CD4-positive, alpha-beta T cell treated with Interleukin-4 for 1 hour (primary cell): ENCODE data around the gene ISCA2.

Source experiments
- DNase-seq, 2 donors: peaks; one replicate each; pipeline ENCODE4 v3.0.0-alpha.2; 2020 to 2022

ISCA2 gene

DNA sequence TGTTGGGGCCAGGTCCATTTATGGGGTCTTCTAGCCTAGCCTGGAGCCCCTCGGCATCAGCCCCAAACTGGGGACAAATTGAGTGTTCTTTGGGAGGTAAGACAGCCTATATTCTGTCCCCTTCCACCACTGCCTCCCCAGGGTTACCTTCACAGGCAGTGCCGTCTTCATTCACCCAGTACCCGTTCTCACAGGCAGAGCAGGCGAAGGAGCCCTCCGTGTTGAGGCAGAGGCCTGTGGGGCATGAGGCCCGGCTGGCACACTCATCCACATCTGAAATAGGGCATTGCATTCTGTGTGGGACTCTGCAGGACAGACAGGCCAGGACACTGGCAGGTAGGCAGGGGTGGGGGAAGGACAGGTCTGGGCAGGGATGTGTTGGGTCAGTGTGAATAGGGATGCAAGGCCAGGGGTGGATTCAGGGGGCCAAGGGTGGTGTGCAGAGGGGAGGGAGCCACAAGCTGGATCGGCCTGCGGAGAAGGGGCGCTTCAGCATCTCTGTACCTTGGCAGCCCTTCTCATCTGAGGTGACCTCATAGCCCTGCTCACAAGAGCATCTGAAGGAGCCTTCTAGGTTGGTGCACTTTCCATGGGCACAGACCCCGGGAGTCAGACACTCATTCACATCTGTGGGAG is 16.1 kb downstream of the ISCA2 start:
- DNase-seq: no peak

DNA sequence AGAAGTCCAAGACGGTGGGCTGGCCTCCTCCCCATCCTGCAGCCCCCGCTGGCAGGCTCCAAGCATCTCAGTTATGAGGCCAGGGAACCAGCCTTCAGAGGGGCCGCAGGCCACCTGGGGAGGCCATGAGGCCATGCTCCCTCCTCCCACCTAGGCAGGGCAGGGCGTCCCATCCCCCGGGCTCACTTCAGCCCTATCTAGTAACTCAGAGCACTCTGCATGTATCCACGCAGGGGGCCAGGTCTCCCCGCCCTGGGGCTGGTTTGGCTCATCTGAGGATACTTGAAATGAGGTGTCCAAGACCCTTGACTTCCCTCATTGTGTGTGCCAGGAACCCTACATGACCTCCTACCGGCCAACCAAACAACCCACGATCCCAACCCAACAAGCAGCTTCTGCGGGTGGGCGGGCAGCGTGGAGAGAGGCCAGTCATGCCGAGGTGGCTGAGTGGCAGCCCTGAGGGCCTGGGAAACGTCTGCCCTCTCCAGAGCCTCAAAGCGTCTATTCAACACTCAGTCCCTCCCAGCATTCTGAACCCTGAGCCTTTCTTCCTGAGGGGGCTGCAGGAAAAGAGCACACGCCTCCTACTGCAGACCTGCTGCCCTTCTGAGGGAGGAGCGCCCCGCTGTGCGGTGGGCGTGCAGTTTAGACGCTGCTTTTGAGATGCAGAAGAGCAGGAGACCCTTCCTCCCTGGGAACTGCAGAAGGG is 16.8 kb downstream of the ISCA2 start:
- no peak for DNase-seq

DNA sequence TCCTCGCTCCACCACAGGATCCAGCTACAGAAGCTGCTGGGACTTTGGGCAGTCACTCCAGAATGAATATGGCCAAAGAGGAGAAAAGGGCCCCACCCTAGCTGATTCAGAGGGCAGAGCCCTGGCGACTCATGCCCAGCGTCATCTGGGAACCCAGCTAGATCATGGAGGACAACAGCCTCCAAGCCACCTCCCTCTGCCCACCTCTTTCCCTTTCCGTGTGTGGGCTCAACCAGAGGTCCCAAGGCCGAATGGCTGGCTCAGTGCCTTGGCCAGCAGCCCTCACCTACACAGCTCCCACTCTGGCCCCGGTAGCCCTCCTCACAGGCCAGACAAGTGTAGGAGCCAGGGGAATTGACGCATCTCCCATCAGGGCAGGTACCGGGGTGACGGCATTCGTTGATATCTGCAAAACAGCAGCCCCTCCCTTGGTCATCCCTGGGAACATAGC is 17.4 kb downstream of the ISCA2 start:
- DNase-seq: no peak

DNA sequence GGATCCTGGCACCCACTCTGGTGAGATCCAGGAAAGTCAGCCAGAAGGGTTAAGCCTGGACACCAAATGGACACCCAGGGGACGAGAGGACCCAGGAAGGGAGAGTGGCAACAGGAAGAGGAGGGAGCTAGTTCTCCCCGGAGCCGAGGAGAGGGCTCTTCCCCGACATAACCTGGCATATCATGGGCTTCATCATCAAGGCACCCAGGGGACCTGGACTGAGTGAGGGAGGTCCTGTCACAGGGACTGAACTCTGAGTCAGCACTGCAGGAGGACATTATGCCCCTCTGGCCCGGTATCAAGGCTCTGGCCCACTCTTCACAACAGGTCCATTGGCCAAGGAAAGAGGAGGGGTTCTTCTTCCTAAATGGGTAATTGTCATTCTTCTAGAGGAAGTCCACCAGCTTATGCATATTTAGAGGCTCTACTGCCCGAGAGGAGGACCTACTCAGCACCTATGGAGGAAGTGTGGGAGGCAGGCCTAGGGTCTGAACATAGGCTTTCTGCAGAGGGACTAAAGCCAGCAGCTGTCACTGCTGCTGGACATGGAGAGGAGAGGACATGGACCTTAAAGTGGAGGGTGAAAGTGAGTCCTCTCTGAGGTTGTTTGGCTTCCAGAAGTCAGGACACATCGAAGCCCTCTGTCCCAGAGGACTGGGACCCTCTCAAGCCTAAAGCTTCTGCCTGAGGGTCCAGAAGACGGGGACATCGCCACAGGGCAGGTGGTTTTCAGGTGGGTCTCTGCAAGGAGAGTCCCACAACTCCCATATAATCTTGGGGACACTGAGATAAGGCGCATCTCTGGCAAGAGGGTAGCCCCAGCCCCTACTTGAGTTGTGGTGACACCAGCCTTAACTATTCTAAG is 18.6 kb downstream of the ISCA2 start:
- DNase-seq: no peak

DNA sequence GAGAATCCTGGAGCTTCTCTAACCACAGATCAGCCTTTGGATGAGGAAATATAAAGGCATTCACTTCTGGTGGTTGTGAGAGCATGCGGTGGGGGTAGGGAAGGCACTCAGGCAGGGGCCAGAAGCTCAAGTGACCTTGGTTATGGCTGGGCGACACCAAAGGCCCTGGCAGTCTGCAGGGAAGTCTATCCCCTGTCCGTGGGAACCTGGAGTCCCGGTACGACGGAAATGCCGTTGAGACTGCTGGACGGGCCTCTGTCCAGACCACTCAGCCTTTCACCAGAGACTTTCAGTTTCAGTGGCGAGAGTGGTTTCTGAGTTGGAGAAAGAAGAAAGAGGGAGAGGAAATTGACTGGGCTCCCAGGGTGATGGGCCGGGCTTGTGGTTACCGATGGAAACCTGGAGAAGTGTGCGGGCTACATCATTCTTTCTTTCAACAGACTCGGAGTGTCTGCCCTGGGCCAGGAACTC is 20.9 kb downstream of the ISCA2 start:
- DNase-seq: no peak

DNA sequence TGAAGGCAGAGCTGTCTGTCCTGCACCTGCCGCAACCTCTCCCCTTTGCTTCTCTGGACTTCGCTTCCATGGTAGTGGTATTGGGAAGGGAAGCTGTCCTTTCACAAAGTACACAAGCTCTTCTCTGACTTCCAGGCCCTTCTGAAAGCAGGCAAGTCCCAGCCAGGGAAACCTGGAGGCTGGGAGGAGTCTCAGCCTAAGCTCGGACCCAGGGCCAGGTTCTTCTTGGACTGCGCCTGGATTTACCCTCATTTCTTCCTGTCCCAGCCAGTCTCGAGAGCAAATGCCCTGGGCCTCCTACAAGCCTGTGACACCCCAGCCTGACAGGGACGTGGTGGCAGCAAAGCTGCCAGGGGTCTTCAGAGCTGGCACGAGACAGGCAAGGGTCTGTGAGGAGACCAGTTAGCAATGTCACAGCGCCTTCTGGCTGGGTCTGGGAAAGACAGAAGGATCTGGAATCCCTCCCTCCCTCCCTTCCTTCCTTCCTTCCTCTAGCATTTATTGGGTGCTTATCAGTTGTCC is 22.4 kb downstream of the ISCA2 start:
- no peak for DNase-seq

DNA sequence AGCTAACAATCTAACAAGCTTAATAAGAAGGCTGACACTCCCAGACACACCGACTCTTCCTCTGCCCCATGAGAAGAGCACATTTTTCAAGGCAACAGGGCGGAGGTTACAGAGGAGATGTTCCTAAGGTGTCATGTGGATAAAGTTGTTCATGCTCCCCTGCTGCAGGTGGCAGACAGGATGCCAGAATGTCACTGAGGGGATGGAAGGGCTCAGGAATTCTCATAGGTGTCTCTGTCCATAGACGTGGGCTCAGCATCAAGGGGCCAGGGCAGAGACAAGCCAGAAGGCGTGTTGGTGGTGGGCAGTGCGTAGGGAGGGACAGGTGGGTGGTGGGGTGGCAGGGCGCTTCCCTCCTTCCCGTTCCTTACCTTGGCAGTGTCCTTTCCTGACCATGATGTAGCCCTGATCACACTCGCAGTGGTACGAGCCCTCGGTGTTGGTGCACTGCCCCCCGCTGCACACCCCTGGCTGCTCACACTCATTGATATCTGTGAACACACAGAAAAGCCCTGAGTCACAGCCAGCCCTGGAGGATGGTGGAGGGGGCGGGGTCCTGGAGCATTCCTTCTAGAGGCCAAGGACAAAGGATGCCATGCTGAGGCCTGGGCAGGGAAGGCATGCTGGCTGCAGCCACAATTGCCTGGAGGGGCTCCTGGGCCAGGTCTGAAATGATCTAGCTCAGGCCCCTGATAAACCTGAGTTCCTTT is 23.0 kb downstream of the ISCA2 start:
- DNase-seq: no peak

DNA sequence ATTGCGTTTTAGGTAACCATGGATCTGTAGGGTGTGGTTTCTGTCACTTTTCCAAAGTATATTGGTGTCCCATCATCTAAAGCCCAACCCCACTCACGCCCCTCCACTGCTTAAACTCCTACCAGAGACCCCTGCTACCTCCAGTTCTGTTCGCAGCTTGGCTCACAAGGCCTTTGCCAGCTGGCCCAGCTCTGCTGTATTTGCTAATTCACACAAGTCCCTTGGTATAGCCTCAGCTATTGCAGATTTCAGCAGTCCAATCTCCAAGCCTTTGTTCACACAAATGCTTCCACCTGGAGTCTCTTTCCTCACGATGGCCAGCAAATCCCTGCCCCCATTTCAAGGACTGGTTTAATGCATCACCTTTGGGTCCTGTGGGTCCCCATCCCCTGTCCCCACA is 24.2 kb downstream of the ISCA2 start:
- no peak for DNase-seq

DNA sequence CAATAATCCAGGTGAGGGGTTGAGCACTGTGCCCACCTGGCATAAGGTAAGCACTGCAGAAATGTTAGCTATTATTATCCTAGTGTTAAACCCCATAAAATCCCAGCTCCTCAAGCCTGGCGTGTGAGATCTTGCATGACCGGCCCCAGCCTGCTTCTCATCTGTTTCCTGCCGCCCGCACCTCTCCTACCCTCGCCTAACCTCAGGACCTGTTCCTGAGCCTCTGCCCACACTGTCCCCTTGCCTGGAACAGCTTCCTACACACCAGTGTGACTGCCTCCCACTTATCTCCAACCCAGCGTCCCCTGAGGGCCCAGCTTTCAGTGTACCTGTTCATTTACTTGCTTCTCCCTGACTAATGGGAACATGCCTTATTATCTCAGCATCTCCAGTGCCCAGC is 24.7 kb downstream of the ISCA2 start:
- DNase-seq: no peak

DNA sequence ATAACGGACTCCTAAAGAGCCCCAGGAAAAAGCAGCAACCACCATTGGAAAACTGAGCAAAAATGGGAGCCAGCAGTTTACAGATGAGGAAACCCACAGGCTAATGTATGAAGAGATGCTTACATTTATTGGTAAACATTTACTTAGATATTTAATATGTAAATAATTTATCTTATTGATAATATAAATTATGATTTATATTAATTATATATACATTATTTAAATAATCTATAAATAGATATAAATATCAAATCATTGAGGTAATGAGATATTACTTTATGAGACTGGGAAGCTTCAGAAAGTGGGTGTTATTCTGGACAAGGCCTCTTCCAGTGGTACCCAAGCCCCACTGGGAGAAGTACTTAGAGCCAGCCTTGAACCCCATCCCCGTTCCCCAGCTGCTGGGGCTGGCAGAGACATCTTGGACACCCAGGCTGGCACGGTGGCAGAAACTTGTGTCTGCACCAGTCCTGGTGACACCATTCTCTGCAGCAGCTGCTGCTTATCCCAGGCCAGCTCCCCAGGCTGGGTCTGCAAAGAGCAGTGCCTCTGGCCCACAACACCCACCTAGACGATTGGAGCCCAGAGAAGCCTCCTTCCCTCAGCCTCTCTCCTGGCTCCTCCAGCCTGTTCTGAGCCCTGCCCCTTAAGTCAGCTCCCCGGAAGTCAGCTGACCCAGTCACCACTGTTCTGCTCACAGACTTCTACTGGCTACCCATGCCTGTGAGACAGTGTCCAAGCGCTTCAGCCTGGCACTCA is 25.9 kb downstream of the ISCA2 start:
- DNase-seq: no peak

DNA sequence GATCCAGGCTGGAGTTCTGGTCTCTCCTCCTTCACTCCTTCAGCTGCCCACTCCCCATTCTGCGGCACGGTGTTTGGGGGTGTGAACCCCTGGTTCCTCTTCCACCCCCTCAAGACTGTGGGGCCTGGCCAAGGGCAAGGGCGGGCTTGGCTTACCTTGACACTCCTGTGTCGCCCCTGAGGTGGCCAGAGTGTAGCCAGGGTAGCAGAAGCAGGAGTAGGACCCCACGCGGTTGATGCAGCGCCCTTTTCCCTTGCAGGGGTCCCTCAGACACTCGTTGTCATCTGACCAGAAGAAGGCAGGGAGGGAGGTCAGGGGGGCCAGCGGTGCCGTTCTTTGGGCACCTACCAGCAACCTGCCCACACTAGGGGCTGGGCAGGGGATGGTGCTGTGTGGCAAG is 28.2 kb downstream of the ISCA2 start:
- DNase-seq: no peak

DNA sequence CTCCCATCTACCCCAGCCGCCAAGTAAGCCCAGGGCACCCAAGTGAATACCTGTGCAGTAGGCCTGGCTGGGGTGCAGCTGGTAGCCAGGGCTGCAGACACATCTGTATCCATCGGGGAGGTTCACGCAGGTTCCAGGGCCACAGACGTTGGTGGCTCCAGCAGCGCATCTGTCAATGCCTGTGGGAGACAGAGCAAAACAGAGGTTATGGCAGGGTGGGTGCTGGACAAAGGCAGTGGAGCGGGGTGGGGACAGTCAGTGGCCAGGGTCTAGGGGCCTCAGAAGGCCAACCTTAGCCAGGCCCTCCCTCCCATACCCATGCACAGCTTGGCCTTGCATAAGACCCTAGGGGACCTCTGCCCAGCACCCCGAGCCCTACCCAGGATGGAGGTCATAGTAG is 29.2 kb downstream of the ISCA2 start:
- no peak for DNase-seq

DNA sequence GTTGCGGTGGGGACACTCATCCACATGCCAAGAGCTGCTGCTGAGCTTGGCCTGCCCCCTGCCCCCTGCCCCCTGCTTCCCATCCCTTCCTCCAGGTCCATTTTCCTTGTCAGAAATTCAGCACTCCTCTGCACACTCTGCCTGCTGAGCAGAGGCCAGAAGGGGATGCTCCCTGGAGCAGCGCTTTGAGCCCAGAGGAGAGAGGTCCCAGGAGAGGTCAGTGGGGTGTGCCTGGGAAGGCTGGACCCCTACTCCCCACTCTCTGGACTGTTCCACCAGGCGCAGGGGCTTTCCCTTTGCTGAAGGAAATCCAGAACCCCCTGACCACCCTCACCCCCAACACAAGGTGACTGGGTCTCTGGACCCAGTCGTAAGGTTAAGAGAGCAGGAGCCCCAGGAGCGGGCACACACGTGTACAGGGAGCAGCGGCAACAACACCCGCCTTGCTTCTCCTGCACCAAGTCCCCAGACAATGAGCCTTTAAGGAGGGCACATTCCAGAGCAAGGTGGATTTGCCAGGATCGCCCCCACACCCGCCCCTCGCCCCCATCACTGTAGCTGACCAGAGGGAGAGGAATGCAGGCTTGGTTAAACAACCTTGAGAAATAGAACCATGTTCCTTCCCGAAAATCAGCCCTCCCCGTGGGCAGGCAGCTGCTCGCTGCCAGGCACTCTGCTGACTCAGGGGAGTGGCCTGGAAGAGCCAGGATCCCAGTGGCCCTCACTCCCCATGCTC is 30.7 kb downstream of the ISCA2 start:
- no peak for DNase-seq

DNA sequence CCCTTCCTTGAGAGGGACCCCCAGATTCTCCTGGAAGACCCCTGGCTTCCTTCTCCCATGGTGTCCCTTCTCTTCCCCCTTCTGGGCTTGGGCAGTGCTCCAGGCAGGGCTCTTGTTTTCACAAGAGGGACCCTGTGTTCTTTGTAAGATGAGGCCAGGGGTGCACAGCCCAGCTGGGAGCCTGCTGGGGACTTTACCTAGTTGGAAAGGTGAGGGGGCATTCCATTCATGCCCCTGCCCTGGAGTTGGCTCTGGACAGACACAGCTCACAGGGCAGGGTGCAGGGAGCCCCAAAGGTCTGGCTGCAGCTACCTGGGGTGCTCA is 31.2 kb downstream of the ISCA2 start:
- DNase-seq: no peak

DNA sequence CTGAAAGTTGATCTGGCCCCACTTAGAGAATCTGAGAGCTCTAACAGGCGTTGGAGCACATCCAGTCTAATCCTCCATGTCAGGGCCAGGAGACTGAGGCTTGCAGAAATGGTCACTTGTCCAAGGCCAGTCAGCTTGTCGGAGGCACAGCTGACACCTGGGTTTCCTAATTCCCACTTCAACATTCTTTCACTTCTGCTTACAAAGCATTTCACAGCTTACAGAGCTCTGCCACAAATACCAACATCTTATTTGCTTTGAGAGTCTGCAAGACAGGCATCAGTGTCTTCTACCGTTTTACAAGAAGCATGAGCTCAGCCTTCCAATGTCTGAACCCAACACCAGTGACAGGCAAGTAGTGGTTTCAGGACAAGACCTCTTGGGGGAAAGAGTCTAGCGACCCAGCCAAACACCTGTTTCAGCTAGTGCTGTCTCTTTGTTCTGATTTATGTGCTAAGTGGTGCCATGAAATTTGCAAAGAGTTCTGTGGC is 31.8 kb downstream of the ISCA2 start:
- no peak for DNase-seq

DNA sequence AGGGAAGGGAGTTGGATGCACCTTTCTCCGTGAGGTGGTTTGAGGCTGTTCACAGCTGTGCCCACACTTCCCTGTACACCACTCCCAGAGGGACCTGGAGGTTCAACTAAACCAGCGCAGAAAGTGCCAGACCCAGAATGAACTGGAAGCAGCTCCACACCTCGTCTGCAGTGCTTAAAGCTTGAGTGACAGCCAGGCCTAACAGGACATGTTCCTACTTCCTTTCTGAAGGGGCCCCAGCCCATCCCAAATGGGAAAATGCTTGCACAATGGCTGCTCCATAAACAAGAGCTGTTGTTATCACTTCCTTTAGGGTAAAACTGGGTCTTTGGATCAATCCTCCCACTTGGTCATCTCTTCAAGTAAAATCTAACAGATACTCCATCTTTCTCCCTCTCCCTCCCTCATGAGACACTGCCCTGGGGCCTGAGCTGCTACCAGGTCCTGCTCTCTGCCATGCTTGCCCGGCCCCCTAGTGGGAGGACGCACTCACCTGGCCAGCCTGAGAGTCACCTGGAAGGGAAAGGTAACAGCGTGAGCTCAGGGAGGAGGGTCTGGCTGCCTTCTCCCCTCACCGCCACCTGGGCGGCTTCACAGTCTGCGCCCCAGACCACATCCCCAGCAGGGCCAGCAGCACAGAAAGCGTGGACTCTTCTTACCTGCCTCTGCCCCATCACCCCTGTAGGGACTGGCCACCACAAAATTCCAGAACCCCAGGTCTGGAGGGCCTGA is 33.5 kb downstream of the ISCA2 start:
- no peak for DNase-seq

DNA sequence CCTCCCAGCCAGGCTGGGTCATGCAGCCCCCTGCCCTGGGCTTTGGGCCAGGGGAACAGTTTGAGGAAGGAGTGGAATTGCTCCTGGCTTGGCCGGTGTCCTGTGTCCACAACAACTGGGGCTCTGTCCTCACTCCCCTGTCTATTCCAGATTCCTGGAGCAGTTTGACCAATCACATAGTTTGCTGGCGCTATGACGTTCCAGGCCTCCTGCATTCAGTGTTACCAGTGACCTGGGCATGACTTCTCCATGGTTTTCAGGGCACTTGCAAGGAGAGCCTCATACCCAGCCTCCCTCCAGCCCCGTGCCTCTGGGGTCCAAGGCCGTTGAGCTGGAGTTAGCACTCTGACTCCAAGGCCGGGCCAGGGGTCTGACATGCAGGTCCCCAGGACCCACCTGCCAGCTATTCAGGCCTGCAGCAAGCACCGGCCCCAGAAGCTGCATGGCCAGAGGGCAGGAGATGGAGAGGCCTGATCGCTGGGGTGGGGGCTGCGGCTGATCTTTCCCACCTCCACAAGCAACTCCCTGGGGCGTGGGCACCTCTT is 34.2 kb downstream of the ISCA2 start:
- DNase-seq: no peak

DNA sequence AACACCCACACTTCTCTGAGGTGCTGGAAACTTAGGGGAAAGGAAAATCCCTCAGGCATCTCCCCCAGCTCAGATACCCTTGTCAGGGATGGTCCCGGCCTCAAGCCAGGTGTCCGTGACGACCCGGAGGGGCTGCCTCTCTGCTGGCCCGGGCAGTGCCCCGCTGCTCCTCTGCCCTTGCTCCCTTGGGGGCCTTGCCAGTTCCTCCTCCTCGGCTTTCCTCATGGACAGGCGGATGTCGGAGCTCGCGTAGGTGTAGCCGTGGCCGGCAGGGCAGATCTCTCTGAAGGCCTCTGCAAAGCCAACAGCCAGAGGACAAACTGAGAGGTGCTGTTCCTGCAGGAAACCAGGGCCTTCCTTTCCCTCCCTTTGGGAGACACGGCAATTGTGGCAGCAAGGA is 34.8 kb downstream of the ISCA2 start:
- DNase-seq: no peak

DNA sequence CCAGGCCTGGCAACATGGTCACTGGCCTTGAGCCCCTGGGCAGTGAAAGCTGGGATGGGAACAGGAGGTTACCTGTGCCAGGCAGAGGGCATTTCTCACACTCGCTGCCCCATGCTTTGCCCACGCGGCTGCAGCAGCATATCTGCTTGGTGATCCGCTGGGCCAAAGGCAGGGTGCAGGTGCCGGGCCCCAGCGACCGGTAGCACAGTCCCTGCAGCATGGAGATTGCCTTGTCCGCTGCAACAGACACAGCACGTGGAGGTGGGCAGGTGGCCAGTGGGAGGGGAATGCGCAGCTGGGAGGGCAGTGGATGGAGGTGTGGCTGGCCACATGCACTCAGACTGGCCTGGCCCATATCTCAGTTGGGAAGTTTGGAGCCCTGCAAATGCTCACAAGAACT is 35.3 kb downstream of the ISCA2 start:
- DNase-seq: no peak

DNA sequence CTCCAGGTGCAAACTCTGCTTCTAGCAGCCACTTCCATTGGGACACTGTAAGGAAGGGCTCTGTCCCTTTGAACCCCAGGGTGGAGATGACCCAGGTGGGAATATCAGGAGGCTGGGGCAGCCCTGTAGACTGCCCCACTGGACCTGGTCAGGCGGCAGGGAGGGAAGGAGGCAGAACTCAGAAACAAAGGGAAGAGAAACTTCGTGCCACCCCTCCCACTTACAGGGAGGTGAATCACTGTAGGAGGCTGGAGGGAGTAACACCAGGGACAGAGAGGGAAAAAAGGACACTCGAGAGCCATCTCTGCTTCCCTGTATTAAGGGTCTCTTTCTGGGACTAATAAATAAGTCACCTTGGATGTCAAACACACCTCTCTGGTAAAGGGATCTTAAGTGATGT is 37.4 kb downstream of the ISCA2 start:
- no peak for DNase-seq
